OCI-M1 (cell line): Measurements from ENCODE around the gene TMEM201.

Experiments
- DNase-seq: peaks from one replicate; lab custom pipeline; 2025; lab: John Stamatoyannopoulos, UW

The TMEM201 gene

GRCh38 chr1:9654051-9654833 lies 65.5 kb downstream of the TMEM201 start:
- DNase-seq = no peak

GRCh38 chr1:9654834-9655723 lies 66.4 kb downstream of the TMEM201 start:
- DNase-seq = no peak

- no peak for DNase-seq
Measured at GRCh38 chr1:9655836-9656235, 67.1 kb downstream of the TMEM201 start.

GRCh38 chr1:9657521-9658032 lies 68.9 kb downstream of the TMEM201 start:
- DNase-seq = peak; percentile 34

GRCh38 chr1:9658199-9658598 lies 69.5 kb downstream of the TMEM201 start:
- DNase-seq = no peak

GRCh38 chr1:9659328-9659727 lies 70.6 kb downstream of the TMEM201 start:
- no peak for DNase-seq

GRCh38 chr1:9663257-9663656 lies 74.5 kb downstream of the TMEM201 start:
- DNase-seq = no peak
